DMS153 (cell line): ENCODE measurements around the gene ACCSL.

ENCODE experiments used
- DNase-seq: peaks from one replicate; lab custom pipeline; 2025; lab: John Stamatoyannopoulos, UW

Gene ACCSL

DNA sequence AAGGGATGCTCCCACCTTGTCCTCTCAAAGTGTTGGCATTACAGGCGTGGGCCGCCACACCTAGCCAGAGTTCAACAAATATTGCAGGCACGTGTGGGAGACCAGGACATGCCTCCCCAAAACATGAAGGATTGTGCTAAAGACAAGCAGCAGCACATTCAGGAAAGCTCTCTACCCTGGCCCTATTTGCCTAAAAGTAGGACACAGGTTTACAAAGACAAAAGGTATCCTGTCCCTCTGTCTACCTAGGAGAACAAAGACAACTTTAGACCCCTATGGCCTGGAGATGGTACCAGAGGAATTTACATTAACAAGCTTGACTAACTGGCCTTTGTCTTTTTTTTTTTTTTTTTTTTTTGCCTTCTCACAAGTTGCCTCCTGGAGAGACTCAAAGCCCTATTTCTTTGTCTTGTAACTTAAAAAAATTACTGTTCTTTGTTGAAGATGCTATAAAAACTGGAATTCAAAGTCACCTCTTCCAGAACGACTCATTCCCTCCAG, 17.4 kb downstream of the ACCSL start:
- DNase-seq = no peak

DNA sequence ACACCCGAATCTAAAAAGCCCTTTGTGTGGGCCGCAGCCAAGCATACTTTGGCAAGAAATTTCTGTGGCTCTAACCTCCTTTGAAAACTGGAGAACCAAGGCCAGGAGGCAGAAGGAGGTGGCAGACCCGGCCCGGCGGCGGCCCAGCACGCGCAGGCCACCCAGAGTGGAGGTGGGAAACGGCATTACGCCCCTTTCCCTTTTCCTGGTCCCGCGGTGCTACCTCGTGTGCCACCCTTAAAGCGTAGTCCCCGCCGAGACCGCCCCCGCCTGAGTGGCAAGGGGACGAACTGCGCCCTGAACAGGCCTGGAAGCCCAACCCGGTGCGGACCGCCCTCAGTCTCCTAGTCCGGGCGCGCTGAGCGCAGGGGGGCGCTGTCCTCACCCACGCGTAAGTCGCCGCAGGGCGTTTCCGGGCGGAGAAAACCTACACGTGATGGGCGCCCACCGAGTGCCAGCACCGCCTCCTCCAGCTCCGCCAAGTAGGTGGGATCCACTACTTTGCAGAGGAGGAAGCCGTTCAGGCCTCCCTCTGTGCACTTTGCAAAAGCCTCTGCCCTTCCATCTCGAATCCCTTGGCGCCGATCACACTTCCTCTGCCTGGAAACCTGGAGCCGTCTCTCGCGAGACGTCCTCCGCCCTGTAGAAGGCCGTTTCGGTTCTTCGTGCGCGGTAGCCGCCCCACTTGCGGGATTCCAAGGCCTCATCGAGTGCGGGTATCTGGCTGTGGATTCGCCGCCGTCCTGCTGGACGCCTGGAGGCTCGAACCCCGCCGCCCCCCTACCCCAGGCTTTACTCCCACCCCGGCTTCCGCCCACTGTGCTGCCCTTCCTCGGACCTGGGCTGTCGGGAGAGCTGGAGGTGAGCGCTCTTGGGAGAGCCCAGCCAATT, 18.3 kb downstream of the ACCSL start, which contains the start of gene ACCS:
ACCS (plus strand) TSS at position 430 of the 891 bp plus-strand sequence. CDS start 1,358 bp downstream, outside the sequence.
- peak; percentile 89 for DNase-seq

- no peak for DNase-seq
These were observed 19.0 kb downstream of the ACCSL start for GRCh38 chr11:44066732-44067141.

- DNase-seq = no peak
These were observed 19.5 kb downstream of the ACCSL start for GRCh38 chr11:44067266-44067665.

DNA sequence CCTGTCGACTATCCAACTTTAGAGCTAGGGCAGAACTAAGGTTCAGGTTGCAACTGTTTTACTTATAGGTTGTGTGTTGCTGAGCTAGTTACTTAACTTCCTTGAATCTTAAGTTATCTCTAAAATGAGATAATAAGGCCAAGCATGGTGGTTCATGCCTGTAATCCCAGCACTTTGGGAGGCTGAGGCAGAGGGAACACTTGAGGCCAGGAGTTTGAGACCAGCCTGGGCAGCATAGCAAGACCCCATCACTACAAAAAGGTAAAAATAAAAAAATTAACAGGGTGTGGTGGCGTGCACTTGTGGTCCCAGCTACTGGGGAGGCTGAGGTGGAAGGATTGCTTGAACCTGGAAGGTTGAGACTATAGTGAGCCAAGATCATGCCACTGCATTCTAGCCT, 20.4 kb downstream of the ACCSL start:
- DNase-seq = no peak

GRCh38 chr11:44071157-44071556, 23.4 kb downstream of the ACCSL start:
- DNase-seq = no peak

- DNase-seq = no peak
These were observed 25.2 kb downstream of the ACCSL start for GRCh38 chr11:44072757-44073658.

GRCh38 chr11:44078794-44079193, 31.0 kb downstream of the ACCSL start:
- DNase-seq = no peak

DNA sequence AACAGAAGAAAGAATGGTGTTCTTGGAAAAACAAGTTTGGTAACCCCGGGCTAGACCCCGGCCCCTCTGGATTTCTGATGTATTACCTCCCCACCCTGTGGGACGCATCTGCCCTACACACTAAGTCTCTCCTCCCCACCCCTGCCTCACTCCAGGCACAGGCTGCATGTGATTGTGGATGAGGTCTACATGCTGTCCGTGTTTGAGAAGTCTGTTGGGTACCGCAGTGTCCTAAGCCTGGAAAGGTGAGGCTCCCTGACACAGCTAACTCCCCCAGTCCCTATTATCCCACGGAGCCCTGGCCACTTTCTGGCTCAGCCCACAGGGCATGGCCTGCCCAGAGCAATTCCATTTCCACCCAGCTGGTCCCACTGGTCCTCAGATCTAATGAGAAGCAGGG, 31.6 kb downstream of the ACCSL start:
- DNase-seq = no peak

DNA sequence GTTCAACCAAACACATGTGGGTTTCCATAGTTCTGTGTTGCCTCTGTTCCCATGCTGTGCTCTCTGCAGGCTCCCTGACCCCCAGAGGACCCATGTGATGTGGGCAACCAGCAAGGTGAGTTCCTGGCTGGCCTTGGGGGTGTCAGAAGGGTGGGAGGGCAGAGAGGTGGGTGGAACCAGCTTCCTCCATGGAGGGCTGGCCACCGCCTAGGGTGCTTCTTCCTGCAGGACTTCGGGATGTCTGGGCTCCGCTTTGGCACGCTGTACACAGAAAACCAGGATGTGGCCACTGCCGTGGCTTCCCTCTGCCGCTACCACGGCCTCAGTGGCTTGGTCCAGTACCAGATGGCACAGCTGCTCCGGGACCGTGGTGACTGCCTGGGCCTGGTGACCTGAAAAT, 33.2 kb downstream of the ACCSL start:
- no peak for DNase-seq

GRCh38 chr11:44082645-44083044, 34.9 kb downstream of the ACCSL start:
- DNase-seq = no peak

- no peak for DNase-seq
These were observed 35.7 kb downstream of the ACCSL start for GRCh38 chr11:44083433-44083832.

- no peak for DNase-seq
These were observed 36.1 kb downstream of the ACCSL start for GRCh38 chr11:44083906-44084305.

- DNase-seq = no peak
These were observed 37.5 kb downstream of the ACCSL start for GRCh38 chr11:44085330-44085729.

- no peak for DNase-seq
These were observed 40.6 kb downstream of the ACCSL start for GRCh38 chr11:44088377-44088776.

GRCh38 chr11:44088871-44089270, 41.1 kb downstream of the ACCSL start:
- DNase-seq = no peak

DNA sequence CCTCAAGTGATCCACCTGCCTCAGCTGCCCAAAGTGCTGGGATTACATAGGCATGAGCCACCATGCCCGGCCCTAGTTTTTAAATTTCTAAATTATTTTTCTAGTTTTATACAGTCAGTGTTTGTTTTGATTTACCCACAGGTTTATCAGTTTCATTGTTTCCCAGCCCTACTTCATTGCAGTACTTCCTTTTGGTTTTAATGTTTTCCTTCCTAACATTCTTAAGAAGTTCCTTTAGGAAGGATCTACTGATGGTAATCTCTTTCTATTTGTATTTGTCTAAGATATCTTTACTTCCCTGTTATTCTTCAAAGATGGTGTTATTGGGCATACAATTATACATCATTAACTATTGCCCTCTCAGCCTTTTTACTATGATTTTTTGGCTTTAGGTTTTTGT, 42.8 kb downstream of the ACCSL start:
- no peak for DNase-seq

GRCh38 chr11:44094260-44094868, 46.6 kb downstream of the ACCSL start:
- DNase-seq = peak; percentile 38

DNA sequence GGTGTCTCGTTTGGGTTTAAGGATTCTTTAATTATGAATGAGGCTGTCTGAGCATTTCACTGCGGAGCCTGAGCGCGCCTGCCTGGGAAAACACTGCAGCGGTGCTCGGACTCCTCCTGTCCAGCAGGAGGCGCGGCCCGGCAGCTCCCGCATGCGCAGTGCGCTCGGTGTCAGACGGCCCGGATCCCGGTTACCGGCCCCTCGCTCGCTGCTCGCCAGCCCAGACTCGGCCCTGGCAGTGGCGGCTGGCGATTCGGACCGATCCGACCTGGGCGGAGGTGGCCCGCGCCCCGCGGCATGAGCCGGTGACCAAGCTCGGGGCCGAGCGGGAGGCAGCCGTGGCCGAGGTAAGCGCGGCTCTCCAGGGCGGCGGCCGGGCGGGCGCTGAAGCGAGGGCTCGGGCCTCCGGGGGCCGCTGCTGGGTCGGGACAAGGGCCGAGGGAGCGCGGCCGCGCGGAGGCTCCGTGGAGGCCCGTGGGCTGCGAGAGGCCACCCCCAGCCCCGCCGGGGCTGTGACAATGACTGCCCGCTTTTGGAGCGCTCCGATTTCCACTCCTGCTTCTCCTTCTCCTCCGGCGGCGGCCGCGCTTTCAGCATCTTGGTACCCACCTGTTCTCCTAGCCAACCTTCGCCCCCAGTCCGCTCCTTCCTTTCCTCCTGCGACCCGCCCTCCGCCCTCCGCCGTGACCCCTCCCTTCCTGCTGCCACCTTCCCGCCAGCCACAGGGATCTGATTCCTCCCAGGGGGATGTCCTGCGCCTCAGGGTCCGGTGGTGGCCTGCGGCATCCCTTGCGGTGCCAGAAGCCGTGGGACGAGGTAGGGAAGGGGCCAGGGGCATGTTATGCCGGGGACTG, 48.0 kb downstream of the ACCSL start, which contains the start of gene EXT2:
EXT2 (plus strand) TSS at position 173 of the 854 bp plus-strand sequence. CDS start 12,035 bp downstream, outside the sequence.
- peak; percentile 66 for DNase-seq

GRCh38 chr11:44096360-44097185, 48.8 kb downstream of the ACCSL start:
- DNase-seq = no peak
